K562 (cell line): Measurements from ENCODE around the gene FOXJ2. TPM values are rescaled to one million over a fixed set of nuclear protein-coding genes. Genes with fewer than 3 reads are reported as not detected.
A peak's percentile ranks its signal among the peaks of the same experiment; 100 is the strongest.

Source experiments
- BHLHE40 ChIP-seq: IDR thresholded peaks from 2 replicates; pipeline ENCODE4 v1.6.1; 2011; ENCODE audit warnings: low read length, improper control_type of control experiment
- BMI1 ChIP-seq: fragments of 150-350 bp; IDR thresholded peaks from 2 replicates; pipeline ENCODE4 v1.6.1; 2014; ENCODE audit warnings: low read length
- DEAF1 ChIP-seq: fragments of 450-650 bp; formaldehyde crosslinking; IDR thresholded peaks from 2 replicates; pipeline ENCODE4 v1.4.0; 2020; ENCODE audit warnings: mild to moderate bottlenecking, moderate library complexity
- E2F6 ChIP-seq, 2 experiments: IDR thresholded peaks; 2 replicates each; pipeline ENCODE4 v1.6.1; 2011; ENCODE audit warnings: borderline replicate concordance in 1 of 2, control low read depth in 1 of 2, low read depth in 1 of 2, low read length in 1 of 2, mild to moderate bottlenecking in 1 of 2, mixed read lengths in 1 of 2, moderate library complexity in 1 of 2; ENCODE audit not compliant: insufficient read depth in 1 of 2, insufficient read length in 1 of 2, poor library complexity in 1 of 2, severe bottlenecking in 1 of 2; ENCODE audit errors: extremely low read depth in 1 of 2
- EGR1 ChIP-seq: fragments of 450-650 bp; conservative IDR thresholded peaks from 2 replicates; pipeline ENCODE4 v1.6.1; 2017; ENCODE audit warnings: mild to moderate bottlenecking
- JUND ChIP-seq, 2 experiments: IDR thresholded peaks; 2 replicates in 1 of 2; 3 replicates in 1 of 2; pipeline ENCODE4 v1.6.1; 2011; ENCODE audit warnings: borderline replicate concordance in 2 of 2, low read depth in 2 of 2, low read length in 2 of 2, improper control_type of control experiment in 1 of 2, missing biosample characterization in 1 of 2, missing genetic modification characterization in 1 of 2, missing genetic modification reagents in 1 of 2
- NFE2L1 ChIP-seq: fragments of 450-650 bp; IDR thresholded peaks from 2 replicates; pipeline ENCODE4 v1.6.1; 2016; ENCODE audit warnings: missing genetic modification characterization, low read depth, mild to moderate bottlenecking, missing compliant biosample characterization, moderate library complexity, borderline replicate concordance
- PCBP1 ChIP-seq: fragments of 200-400 bp; formaldehyde crosslinking; IDR thresholded peaks from 2 replicates; pipeline ENCODE4 v1.6.1; 2018; ENCODE audit warnings: mild to moderate bottlenecking, low read depth, low read length; ENCODE audit not compliant: poor library complexity, severe bottlenecking
- SNIP1 ChIP-seq: fragments of 450-650 bp; IDR thresholded peaks from 2 replicates; pipeline ENCODE4 v1.7.1; 2017; ENCODE audit warnings: low read depth, mild to moderate bottlenecking
- TOE1 ChIP-seq, 2 experiments: fragments of 450-650 bp in 1 of 2; sonication (generic) in 1 of 2; formaldehyde crosslinking in 1 of 2; IDR thresholded peaks; 2 replicates each; pipeline versions ENCODE4 v1.7.1 to v1.8.0; 2016 to 2022; ENCODE audit warnings: borderline replicate concordance in 2 of 2, mild to moderate bottlenecking in 2 of 2, antibody characterized with exemption in 1 of 2, inconsistent platforms in 1 of 2, low read depth in 1 of 2, missing genetic modification reagents in 1 of 2, moderate library complexity in 1 of 2
- ZBED1 ChIP-seq: IDR thresholded peaks from 2 replicates; pipeline ENCODE4 v1.6.1; 2014
- ZBTB17 ChIP-seq: fragments of 450-650 bp; formaldehyde crosslinking; IDR thresholded peaks from 2 replicates; pipeline ENCODE4 v1.4.0; 2020; ENCODE audit warnings: mild to moderate bottlenecking
- ZNF217 ChIP-seq: sonication (generic); formaldehyde crosslinking; IDR thresholded peaks from 2 replicates; pipeline ENCODE4 v1.8.0; 2022; ENCODE audit warnings: mild to moderate bottlenecking, missing genetic modification reagents
- ZNF3 ChIP-seq: fragments of 250-450 bp; sonication (Bioruptor Pico); IDR thresholded peaks from 2 replicates; pipeline ENCODE4 v1.5.0; 2021; ENCODE audit warnings: mild to moderate bottlenecking, moderate library complexity
- ZNF639 ChIP-seq, 2 experiments: fragments of 200-800 bp in 1 of 2; sonication (Bioruptor generic) in 1 of 2; sonication (generic) in 1 of 2; formaldehyde crosslinking in 1 of 2; IDR thresholded peaks in 1 of 2; conservative IDR thresholded peaks in 1 of 2; 2 replicates each; pipeline versions ENCODE4 v1.5.0 to v1.6.1; 2016 to 2020; ENCODE audit warnings: missing compliant biosample characterization in 1 of 2, missing genetic modification characterization in 1 of 2, missing genetic modification reagents in 1 of 2
- polyA plus RNA-seq, 8 experiments: library from polyadenylated mRNA; depleted of rRNA in 4 of 8; stranded (reverse) in 5 of 8; unstranded in 3 of 8; fragments of >200 nt; fragmentation: Nextera tagmentation in 2 of 8; fragmentation: Illumina TruSeq in 1 of 8; extraction: Ambion mirVana in 2 of 8; extraction: Trizol in 1 of 8; gene quantifications; 2 replicates each; pipeline versions ENCODE4 v1.2.1 to v1.2.3, GENCODE V29; 2011 to 2014; ENCODE audit warnings: inconsistent platforms in 1 of 8, missing spikeins in 1 of 8
- total RNA-seq, 7 experiments: library from RNA; depleted of rRNA in 6 of 7; stranded (reverse); fragments of >200 nt in 6 of 7; fragmentation: Illumina TruSeq in 2 of 7; extraction: Trizol in 2 of 7; gene quantifications; 2 replicates each; pipeline versions ENCODE4 v1.2.1 to v1.2.3, GENCODE V29; 2011 to 2021; ENCODE audit warnings: low replicate concordance in 1 of 7
- TF ChIP-seq, protein P1 (sequence below): sonication (generic); formaldehyde crosslinking; IDR thresholded peaks from 2 replicates; pipeline ENCODE4 v1.8.0; 2023; ENCODE audit warnings: mild to moderate bottlenecking, missing genetic modification reagents

Gene FOXJ2
- total and polyA plus RNA-seq, 9 of the 15 experiments (the other 6 are each of a cell fraction or from before 2014, with no cell fraction given): 1.0 to 7.5 (median 2.4) TPM

- TF ChIP-seq, protein P1, sequence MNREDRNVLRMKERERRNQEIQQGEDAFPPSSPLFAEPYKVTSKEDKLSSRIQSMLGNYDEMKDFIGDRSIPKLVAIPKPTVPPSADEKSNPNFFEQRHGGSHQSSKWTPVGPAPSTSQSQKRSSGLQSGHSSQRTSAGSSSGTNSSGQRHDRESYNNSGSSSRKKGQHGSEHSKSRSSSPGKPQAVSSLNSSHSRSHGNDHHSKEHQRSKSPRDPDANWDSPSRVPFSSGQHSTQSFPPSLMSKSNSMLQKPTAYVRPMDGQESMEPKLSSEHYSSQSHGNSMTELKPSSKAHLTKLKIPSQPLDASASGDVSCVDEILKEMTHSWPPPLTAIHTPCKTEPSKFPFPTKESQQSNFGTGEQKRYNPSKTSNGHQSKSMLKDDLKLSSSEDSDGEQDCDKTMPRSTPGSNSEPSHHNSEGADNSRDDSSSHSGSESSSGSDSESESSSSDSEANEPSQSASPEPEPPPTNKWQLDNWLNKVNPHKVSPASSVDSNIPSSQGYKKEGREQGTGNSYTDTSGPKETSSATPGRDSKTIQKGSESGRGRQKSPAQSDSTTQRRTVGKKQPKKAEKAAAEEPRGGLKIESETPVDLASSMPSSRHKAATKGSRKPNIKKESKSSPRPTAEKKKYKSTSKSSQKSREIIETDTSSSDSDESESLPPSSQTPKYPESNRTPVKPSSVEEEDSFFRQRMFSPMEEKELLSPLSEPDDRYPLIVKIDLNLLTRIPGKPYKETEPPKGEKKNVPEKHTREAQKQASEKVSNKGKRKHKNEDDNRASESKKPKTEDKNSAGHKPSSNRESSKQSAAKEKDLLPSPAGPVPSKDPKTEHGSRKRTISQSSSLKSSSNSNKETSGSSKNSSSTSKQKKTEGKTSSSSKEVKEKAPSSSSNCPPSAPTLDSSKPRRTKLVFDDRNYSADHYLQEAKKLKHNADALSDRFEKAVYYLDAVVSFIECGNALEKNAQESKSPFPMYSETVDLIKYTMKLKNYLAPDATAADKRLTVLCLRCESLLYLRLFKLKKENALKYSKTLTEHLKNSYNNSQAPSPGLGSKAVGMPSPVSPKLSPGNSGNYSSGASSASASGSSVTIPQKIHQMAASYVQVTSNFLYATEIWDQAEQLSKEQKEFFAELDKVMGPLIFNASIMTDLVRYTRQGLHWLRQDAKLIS (CRISPR knock-in tag): 0 out of 2 replicates have a peak, but pooled peaks have one; percentile 22
- TF ChIP-seq SNIP1 (no peak), ZNF639 (CRISPR knock-in tag; conservative IDR thresholded peaks at IDR 0.05 in 1 of 2, IDR thresholded peaks at IDR 0.05 in 1 of 2) (peak in 1 of 2 experiments; percentile 77; a peak in 1 of 4 replicates), NFE2L1 (tag) (no peak), TOE1 (IDR thresholded peaks at IDR 0.05; ENCODE audit: borderline replicate concordance) (no peak), TOE1 (CRISPR knock-in tag; IDR thresholded peaks at IDR 0.05; ENCODE audit: borderline replicate concordance, low read depth) (no peak), EGR1 (peak; percentile 52), PCBP1 (peak; percentile 61), BHLHE40 (no peak), JUND (IDR thresholded peaks at IDR 0.05; ENCODE audit: borderline replicate concordance, low read depth, low read length) (no peak), JUND (tag; IDR thresholded peaks at IDR 0.05; ENCODE audit: borderline replicate concordance, low read depth, low read length) (peak; percentile 4; the same call in 1 of the 3 replicates), ZBTB17 (CRISPR knock-in tag) (0 out of 2 replicates have a peak, but pooled peaks have one; percentile 31), ZNF217 (CRISPR knock-in tag) (no peak), ZNF3 (no peak), ZBED1 (no peak), E2F6 (IDR thresholded peaks at IDR 0.05; ENCODE audit: borderline replicate concordance in 1 of 2, extremely low read depth in 1 of 2, insufficient read depth in 1 of 2, insufficient read length in 1 of 2, low read depth in 1 of 2, low read length in 1 of 2, poor library complexity in 1 of 2, severe bottlenecking in 1 of 2) (peak; percentile 22 to 72), DEAF1 (no peak), BMI1 (no peak)
Observed at GRCh38 chr12:8032242-8033152, at the start of gene FOXJ2 (continued).
